Measurements from ENCODE around the gene ZNF391. TPM values are rescaled to one million over a fixed set of nuclear protein-coding genes. Genes with fewer than 3 reads are reported as not detected.
"Not testable (repeated sequence)": the region's sequence is repeated elsewhere in the genome, so short reads cannot be mapped to it uniquely, and the experiment has no call there.

ZNF391 gene
- polyA plus RNA-seq (ENCODE audit: insufficient read depth in 1 of 5, insufficient read length in 5 of 5, low replicate concordance in 1 of 5), result 10 to 100 TPM; 10.5 to 20.4 (median 18.9) TPM
- long read RNA-seq, donor 1, full-length matches to known transcripts, result 4 of 4 reads
- long read RNA-seq, donor 1, partial matches to known transcripts, result 0 of 4 reads
- long read RNA-seq, donor 1, other reads (novel, unspliced or antisense), result 0 of 4 reads
- long read RNA-seq, donor 2, full-length matches to known transcripts, result 1 of 1 reads
- long read RNA-seq, donor 2, partial matches to known transcripts, result 0 of 1 reads
- long read RNA-seq, donor 2, other reads (novel, unspliced or antisense), result 0 of 1 reads
- long read RNA-seq, donor 3, full-length matches to known transcripts, result 2 of 2 reads
- long read RNA-seq, donor 3, partial matches to known transcripts, result 0 of 2 reads
- long read RNA-seq, donor 3, other reads (novel, unspliced or antisense), result 0 of 2 reads
- long read RNA-seq, donor 4, full-length matches to known transcripts, result 2 of 30 reads
- long read RNA-seq, donor 4, partial matches to known transcripts, result 21 of 30 reads
- long read RNA-seq, donor 4, other reads (novel, unspliced or antisense), result 7 of 30 reads
- long read RNA-seq, donor 5, full-length matches to known transcripts, result 4 of 4 reads
- long read RNA-seq, donor 5, partial matches to known transcripts, result 0 of 4 reads
- long read RNA-seq, donor 5, other reads (novel, unspliced or antisense), result 0 of 4 reads
- long read RNA-seq, donor 6, full-length matches to known transcripts, result 1 of 1 reads
- long read RNA-seq, donor 6, partial matches to known transcripts, result 0 of 1 reads
- long read RNA-seq, donor 6, other reads (novel, unspliced or antisense), result 0 of 1 reads
- long read RNA-seq, donor 7, full-length matches to known transcripts, result 1 of 1 reads
- long read RNA-seq, donor 7, partial matches to known transcripts, result 0 of 1 reads
- long read RNA-seq, donor 7, other reads (novel, unspliced or antisense), result 0 of 1 reads
- long read RNA-seq, donor 8, result 0 reads

DNA sequence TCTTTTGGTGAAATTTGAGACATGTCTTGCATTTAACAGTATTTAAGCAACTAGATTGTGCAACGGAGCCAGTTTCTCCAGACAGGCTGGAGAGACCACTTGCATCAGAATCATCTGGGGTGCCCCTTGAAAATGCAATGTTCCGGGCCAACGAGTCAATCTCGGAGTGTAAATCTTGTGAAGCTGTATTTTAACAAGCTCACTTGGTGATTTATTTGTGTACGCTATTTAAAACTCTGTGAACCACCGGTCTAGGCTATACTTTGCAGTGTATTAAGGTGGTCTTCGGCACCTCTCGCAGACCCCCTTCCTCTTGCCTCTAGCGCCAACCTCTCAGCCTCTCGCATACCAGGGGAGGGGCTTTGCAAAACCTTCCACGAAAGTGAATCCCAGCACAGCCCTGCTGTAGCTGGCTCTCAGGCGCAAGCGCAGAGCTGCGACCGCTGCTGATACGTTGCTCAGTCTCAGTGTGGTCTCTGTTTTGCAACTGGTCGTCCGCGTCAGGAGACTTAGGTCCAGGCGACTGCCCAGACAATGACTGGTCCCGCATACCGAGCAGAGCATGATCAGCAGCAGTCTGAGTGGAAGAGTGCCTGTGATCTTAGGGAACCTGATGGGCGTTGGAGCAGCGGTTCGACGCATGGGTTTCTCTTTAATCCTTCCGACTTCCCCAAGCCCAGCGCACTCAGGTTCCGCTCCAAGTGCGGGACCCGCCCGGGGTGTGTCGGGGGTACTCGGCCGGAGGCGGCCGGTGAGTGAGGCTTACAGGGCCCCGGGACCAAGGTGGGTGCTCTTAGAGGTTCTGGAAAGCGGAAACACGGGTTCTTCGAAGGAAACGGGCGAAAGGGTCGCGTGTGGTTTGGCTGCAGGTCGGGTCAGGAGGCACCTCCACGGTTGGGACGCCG is at the start of gene ZNF391:
TSS of gene ZNF391 (plus strand) at position 467 of the 905 bp plus-strand sequence. CDS start 11,612 bp downstream, outside the sequence.
- peak; percentile 85 to 87 for DNase-seq

- no peak for DNase-seq
Measured at GRCh38 chr6:27352850-27353249, 35.7 kb upstream of the ZNF391 start.

GRCh38 chr6:27358786-27359185 is 29.8 kb upstream of the ZNF391 start:
- DNase-seq, result no peak

DNA sequence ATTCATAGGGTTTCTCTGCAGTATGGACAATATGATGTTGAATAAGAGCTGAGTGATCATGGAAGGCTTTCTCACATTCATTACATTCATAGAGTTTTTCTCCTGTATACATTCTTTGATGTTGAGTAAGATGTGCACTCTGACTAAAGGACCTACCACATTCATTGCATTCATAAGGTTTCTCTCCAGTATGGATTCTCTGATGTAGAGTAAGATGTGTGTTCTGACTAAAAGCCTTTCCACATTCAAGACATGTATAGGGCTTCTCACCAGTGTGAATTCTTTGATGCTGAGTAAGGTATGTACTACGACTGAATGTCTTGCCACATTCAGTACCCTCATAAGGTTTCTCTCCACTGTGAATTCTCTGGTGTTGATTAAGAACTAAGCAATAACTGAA is 29.3 kb upstream of the ZNF391 start:
- DNase-seq, result no peak

DNA sequence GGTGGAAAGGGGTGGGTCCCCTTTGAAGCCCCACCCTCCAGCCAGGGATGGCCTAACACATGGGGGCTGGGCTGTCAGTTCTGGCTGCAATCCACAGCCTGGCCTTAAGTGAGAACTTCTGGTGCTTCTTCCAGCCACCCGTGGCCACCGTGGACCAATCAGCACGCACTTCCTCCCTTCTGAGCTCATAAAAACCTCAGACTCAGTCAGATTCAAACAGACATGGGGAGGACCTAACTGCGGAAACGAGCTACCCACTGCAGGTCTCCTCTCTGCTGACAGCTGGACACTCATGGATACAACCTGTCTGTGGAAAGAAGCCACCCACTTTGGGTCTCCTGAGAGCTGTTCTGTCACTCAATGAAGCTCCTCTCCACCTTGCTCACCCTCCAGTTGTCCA is 20.4 kb upstream of the ZNF391 start:
- no peak for DNase-seq

GRCh38 chr6:27370391-27370790 is 18.2 kb upstream of the ZNF391 start:
- DNase-seq, result no peak

DNA sequence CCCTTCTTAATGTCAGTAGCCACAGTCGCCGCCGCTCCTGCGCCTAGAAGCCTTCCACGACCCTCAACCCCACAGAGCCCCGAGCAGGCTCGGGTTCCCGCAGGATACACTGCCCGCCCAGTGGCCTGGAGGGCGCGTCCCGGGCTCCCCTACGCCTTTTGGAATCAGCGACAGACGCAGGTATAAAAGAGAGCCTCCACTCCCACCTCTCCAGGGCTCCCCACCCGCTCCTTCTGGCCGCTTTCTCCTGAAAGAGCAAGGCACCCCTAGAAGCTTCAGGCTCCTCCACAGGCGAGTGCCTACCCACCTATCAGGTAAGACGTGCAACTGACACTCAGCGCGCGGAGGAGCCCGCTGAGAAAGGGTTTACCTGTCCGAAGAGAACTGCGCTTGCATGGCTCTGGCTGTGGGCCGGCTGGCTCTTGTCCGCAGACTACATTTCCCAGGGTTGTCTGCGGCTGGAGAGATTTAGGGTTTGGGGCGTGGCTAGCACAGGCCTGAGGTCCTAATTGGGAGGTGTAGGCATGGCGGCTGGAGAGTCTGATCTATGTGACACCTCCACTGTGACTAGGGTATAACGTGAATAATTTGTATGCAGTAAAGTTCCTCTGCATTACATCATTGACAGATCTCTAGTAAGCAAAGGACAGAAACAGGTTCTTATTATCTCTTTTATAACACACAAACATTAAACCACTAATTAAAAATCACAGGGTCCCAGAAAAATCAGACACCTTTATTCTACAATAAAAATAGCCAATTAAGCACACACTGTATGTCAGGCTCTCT is 13.5 kb upstream of the ZNF391 start:
- DNase-seq, result peak; percentile 78 to 79

GRCh38 chr6:27375613-27376079 is 12.9 kb upstream of the ZNF391 start:
- DNase-seq, result peak; percentile 18 to 23

DNA sequence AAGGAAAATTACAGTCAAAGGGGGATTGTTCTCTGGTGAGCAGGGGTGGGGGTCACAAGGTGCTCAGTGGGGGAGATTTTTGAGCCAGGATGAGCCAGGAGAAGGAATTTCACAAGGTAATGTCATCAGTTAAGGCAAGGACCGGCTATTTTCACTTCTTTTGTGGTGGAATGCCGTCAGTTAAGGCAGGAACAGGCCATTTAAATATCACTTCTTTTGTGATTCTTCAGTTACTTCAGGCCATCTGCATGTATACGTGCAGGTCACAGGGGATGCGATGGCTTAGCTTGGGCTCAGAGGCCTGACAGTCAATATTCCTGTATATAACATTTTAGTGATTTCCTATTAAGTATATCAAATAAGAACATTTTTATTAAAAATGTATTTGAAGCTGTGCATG is 10.2 kb upstream of the ZNF391 start:
- DNase-seq, result not testable (repeated sequence)

GRCh38 chr6:27381001-27381400 is 7.6 kb upstream of the ZNF391 start:
- not testable (repeated sequence) for DNase-seq

GRCh38 chr6:27383011-27383410 is 5.5 kb upstream of the ZNF391 start:
- no peak for DNase-seq

- no peak for DNase-seq
Measured at GRCh38 chr6:27383481-27383880, 5.1 kb upstream of the ZNF391 start.

DNA sequence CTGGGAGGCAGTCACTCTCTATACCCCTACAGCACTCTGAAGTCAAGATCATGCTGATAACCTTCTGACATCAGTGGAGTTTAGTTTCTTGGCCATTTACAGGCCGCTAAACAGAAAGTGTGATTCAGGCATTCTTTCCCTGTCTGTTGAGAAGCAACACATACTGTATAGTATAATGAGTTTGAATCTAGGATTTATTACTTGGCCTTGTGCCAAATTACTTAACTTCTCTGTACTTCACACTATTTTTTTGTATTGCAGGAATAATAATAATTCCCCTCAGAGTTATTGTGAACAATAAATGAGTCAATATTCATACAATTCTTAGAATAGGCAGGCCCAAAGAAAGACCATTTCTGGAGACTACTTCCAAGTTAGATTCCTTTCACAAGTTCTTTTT is 4.1 kb downstream of the ZNF391 start:
- DNase-seq, result no peak

GRCh38 chr6:27394073-27394472 is 5.5 kb downstream of the ZNF391 start:
- no peak for DNase-seq

DNA sequence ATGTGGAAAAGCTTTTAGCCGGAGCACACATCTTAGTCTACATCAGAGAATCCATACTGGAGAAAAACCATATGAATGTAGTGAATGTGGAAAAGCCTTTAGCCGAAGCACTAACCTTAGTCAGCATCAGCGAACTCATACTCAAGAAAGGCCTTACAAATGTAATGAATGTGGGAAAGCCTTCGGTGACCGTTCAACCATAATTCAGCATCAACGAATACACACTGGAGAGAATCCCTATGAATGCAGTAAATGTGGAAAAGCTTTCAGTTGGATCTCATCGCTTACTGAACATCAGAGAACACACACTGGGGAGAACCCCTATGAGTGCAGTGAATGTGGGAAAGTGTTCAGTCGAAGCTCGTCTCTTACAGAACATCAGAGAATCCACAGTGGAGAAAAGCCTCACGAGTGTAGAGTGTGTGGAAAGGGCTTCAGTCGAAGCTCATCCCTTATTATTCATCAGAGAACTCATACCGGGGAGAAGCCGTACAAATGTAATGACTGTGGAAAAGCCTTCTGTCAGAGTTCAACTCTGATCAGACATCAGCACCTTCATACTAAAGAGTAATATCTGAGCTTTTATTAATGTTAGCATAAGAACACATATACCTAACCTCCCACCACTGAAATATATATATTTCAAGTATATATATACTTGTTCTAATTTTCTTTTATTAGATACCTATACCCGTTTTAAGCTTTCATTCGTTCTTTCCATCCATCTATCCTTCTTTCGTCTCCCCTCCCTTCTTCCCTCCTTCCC is 12.5 kb downstream of the ZNF391 start:
- no peak for DNase-seq

- no peak for DNase-seq
Measured at GRCh38 chr6:27406085-27406484, 17.5 kb downstream of the ZNF391 start.

GRCh38 chr6:27407153-27407814 is 18.7 kb downstream of the ZNF391 start:
- no peak for DNase-seq

DNA sequence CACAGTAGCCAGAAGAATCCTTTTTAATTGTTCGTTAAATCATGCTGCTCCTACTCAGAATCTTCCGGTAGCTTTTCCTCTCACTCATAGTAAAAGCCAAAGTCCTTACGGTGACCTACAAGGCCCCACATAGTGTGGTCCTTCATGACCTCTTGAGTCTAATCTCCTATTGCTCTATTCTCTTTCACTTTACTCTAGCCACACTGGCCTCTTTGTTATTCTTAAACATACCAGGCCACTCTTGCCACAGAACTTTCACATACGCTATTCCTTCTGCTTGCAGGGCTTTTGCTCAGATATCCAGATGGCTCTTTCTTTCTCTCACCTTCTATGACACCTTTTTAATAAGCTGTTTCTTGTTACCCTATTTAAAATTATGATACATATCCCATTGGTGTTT is 25.7 kb downstream of the ZNF391 start:
- DNase-seq, result no peak

DNA sequence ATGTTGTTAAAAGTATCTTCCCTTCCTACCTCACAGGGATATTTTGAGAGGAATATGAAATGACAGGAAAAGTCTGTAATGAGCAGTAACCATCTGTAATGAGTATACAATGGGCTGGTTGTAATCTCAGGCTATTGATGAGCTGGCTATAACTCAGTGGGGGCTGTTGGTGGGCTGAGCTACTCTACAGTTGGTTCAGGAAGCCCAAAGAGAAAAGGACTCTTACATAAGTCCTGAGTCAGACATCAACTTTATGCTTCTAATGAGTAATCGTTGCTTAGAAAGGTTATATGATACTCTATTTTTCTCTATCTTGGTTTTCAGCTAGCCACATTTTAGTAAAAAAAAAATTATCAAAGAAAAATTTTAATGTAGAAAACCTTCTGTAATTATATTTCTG is 26.4 kb downstream of the ZNF391 start:
- no peak for DNase-seq
